ENCODE results near the gene DNMT1. TPM values are rescaled to one million over a fixed set of nuclear protein-coding genes. Genes with fewer than 3 reads are reported as not detected.

The DNMT1 gene
- total RNA-seq, 2 experiments from 2014 or later: 372 to 379 TPM

DNA sequence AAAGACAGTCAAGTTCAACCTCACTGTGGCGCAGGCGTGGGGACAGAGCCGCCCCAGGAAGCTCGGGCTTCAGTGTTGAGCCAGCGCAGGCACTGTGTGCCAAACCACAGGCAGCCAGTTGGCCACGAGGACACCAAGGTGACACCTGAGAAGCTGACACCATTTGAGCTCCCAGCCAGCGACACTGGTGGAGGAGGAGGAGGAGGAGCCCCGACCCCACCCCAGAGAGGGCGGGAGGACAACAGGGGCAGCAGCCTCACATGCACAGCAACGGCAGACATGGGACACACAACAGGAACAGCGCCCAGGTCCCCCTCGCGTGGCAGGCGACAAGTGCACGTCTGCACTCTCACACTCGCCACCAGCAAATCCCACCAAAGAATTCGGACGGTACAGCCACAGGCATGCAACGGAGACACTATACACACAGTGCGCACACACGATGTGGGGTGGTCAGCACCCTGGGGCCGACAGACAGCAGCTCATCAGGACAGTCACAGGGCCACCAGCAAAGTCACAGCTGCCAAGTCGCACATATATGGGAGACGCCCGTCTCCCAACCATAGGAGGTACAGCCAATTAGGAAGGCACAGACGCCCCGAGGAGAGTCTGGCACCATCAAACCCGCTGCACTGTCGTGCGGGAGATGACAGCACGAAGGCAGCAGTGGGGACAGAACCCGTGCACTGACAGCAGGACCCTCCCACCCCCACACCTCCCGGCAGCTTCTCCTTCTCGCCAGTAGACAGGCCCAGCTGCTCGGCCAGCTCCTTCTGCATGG, 78.5 kb downstream of the DNMT1 start:
- Mint-ChIP-seq H3K27ac (peak overlapping the region; percentile 25), H3K4me1 (ENCODE audit: low read depth) (peaks cover 42% of the 10 kb centered on the region), H3K4me3 (no peak overlapping the region), H3K36me3 (ENCODE audit: low read depth) (peaks cover 61% of the 10 kb centered on the region), H3K9me3 (no peaks in the 10 kb centered on the region), H3K27me3 (no peaks in the 10 kb centered on the region)
- intact Hi-C loops (cut with micrococcal nuclease): no loop called here
- TF ChIP-seq, protein P1, sequence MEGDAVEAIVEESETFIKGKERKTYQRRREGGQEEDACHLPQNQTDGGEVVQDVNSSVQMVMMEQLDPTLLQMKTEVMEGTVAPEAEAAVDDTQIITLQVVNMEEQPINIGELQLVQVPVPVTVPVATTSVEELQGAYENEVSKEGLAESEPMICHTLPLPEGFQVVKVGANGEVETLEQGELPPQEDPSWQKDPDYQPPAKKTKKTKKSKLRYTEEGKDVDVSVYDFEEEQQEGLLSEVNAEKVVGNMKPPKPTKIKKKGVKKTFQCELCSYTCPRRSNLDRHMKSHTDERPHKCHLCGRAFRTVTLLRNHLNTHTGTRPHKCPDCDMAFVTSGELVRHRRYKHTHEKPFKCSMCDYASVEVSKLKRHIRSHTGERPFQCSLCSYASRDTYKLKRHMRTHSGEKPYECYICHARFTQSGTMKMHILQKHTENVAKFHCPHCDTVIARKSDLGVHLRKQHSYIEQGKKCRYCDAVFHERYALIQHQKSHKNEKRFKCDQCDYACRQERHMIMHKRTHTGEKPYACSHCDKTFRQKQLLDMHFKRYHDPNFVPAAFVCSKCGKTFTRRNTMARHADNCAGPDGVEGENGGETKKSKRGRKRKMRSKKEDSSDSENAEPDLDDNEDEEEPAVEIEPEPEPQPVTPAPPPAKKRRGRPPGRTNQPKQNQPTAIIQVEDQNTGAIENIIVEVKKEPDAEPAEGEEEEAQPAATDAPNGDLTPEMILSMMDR (IDR thresholded peaks at IDR 0.05): no peak
- DNase-seq: peak; percentile 28
- POLR2A ChIA-PET: interaction anchor here (1.0 to 23.2 kb wide), 9 partner anchors 11 to 134 kb away, joined by 3 to 521 read pairs (median 4); partner anchors contain the start of genes ANGPTL6, P2RY11 and PPAN
- no peak for ATAC-seq
- CTCF ChIA-PET: interaction anchor here (1.5 to 8.9 kb wide), 2 partner anchors 16 to 184 kb away, joined by 4 to 128 read pairs; partner anchors contain the start of gene ANGPTL6

- TF ChIP-seq, protein P1 (IDR thresholded peaks at IDR 0.05): no peak
- intact Hi-C loops (cut with micrococcal nuclease): no loop called here
- no peak for ATAC-seq
- H3K4me3 Mint-ChIP-seq: no peak overlapping the region
- peaks cover 65% of the 10 kb centered on the region for H3K36me3 Mint-ChIP-seq (ENCODE audit: low read depth)
- peaks cover 47% of the 10 kb centered on the region for H3K4me1 Mint-ChIP-seq (ENCODE audit: low read depth)
- ChIA-PET POLR2A (interaction anchor here (1.0 to 23.2 kb wide), 11 partner anchors 12 to 144 kb away, joined by 3 to 521 read pairs (median 5); partner anchors contain the start of genes ANGPTL6, P2RY11 and PPAN), CTCF (interaction anchor here (1.1 to 8.9 kb wide), 3 partner anchors 15 to 183 kb away, joined by 4 to 128 read pairs (median 4); partner anchors contain the start of gene ANGPTL6)
- H3K27ac Mint-ChIP-seq: peak overlapping the region; percentile 25
- H3K27me3 Mint-ChIP-seq: no peaks in the 10 kb centered on the region
- no peak for DNase-seq
- H3K9me3 Mint-ChIP-seq: no peaks in the 10 kb centered on the region
Measured at GRCh38 chr19:10115392-10116084, 79.2 kb downstream of the DNMT1 start.

DNA sequence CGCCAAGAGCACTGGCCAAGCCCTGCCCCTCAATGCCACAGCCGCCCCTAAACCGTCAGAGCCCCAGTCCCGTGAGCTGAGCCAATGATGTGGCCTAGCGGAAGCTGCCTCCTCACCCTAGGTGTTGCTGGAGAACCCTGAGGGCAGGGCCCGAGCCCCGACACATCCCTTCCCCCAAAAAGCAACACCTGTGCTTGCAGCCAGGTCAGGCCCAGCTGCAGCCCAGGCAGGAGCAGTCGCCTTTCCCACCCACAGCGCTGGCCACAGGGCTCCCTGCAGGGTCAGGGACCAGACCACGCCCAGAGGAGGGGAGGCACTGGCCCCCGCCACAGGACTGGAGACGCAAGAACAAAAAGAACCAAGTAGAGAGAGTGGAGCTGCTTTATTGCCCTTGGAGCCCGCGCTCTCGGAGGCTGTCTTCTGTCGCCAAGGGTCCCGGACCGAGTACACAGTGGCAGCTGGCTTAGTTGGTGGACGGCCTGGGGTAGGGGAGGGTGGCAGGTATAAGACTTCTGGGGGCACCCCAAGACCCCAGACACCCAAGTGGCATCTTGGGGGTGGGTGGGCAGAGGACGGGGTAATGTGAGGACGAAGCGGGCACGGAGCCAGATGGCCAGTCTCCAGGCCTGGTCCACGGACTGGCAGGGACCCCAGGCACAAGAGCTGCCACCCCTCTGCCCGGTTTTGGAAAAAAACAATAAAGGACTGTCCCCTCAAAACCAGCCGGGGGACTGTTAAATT, 79.9 kb downstream of the DNMT1 start:
- Mint-ChIP-seq H3K9me3 (no peaks in the 10 kb centered on the region), H3K27me3 (no peaks in the 10 kb centered on the region), H3K4me1 (ENCODE audit: low read depth) (peaks cover 50% of the 10 kb centered on the region), H3K27ac (no peak overlapping the region), H3K36me3 (ENCODE audit: low read depth) (peaks cover 71% of the 10 kb centered on the region), H3K4me3 (no peak overlapping the region)
- DNase-seq (peak; percentile 35), ATAC-seq (no peak)
- ChIA-PET CTCF (interaction anchor here (1.1 to 8.9 kb wide), 6 partner anchors 9 to 183 kb away, joined by 3 to 128 read pairs (median 5); partner anchors contain the start of genes ANGPTL6 and PPAN), POLR2A (interaction anchor here (0.8 to 23.2 kb wide), 12 partner anchors 15 to 183 kb away, joined by 3 to 521 read pairs (median 5); partner anchors contain the start of genes ANGPTL6, DNMT1, P2RY11 and PPAN)
- intact Hi-C loops (cut with micrococcal nuclease): no loop called here
- TF ChIP-seq, protein P1 (IDR thresholded peaks at IDR 0.05): no peak

DNA sequence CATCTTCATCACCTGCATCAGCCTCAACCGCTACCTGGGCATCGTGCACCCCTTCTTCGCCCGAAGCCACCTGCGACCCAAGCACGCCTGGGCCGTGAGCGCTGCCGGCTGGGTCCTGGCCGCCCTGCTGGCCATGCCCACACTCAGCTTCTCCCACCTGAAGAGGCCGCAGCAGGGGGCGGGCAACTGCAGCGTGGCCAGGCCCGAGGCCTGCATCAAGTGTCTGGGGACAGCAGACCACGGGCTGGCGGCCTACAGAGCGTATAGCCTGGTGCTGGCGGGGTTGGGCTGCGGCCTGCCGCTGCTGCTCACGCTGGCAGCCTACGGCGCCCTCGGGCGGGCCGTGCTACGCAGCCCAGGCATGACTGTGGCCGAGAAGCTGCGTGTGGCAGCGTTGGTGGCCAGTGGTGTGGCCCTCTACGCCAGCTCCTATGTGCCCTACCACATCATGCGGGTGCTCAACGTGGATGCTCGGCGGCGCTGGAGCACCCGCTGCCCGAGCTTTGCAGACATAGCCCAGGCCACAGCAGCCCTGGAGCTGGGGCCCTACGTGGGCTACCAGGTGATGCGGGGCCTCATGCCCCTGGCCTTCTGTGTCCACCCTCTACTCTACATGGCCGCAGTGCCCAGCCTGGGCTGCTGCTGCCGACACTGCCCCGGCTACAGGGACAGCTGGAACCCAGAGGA, 80.6 kb downstream of the DNMT1 start:
- H3K9me3 Mint-ChIP-seq: no peaks in the 10 kb centered on the region
- TF ChIP-seq, protein P1 (IDR thresholded peaks at IDR 0.05): no peak
- no peak for ATAC-seq
- CTCF ChIA-PET: interaction anchor here (1.1 to 8.9 kb wide), 6 partner anchors 8 to 183 kb away, joined by 3 to 128 read pairs (median 5); partner anchors contain the start of genes ANGPTL6 and PPAN
- H3K27me3 Mint-ChIP-seq: no peaks in the 10 kb centered on the region
- DNase-seq: no peak
- H3K4me3 Mint-ChIP-seq: peak overlapping the region; percentile 15
- intact Hi-C loops (cut with micrococcal nuclease): loop anchor here (2.0 kb wide), 1 partner anchor 39 kb away; no protein-coding TSS in a partner anchor
- POLR2A ChIA-PET: interaction anchor here (0.6 to 23.2 kb wide), 14 partner anchors 14 to 182 kb away, joined by 3 to 521 read pairs (median 5); partner anchors contain the start of genes ANGPTL6, DNMT1, P2RY11 and PPAN
- H3K36me3 Mint-ChIP-seq (ENCODE audit: low read depth): peaks cover 73% of the 10 kb centered on the region
- H3K4me1 Mint-ChIP-seq (ENCODE audit: low read depth): peaks cover 56% of the 10 kb centered on the region
- H3K27ac Mint-ChIP-seq: peak overlapping the region; percentile 97
